Panc1 (cell line): ENCODE results near the gene TSEN15. TPM values are rescaled to one million over a fixed set of nuclear protein-coding genes. Genes with fewer than 3 reads are reported as not detected.

Experiments used
- ATAC-seq: fragments of 200-7000 bp; cut with Tn5 transposase; 2 replicates; pipeline ENCODE4 v1.9.1; 2020; ENCODE audit warnings: mild to moderate bottlenecking, moderate library complexity
- BruUV-seq: library from RNA; stranded (reverse); fragments of 400-500 nt; replicated peaks from 2 replicates; lab custom pipeline; 2021; lab: Mats Ljungman, UMichigan
- CTCF ChIA-PET: fragments of 300-600 bp; sonication (Branson Sonifier 250); formaldehyde crosslinking; loops from one replicate; lab custom pipeline; 2022; ENCODE audit warnings: antibody characterized with exemption; lab: Charles Lee
- POLR2A ChIA-PET: fragments of 300-600 bp; sonication (Branson Sonifier 250); formaldehyde crosslinking; loops from one replicate; lab custom pipeline; 2022; ENCODE audit warnings: antibody characterized with exemption; lab: Charles Lee
- DNase-seq: peaks from one replicate; pipeline ENCODE4 v3.0.0-alpha.2; 2010; ENCODE audit warnings: low read depth, low spot score
- H3K27ac ChIP-seq: 2 replicates; pipeline ENCODE4 v1.5.1; 2011; ENCODE audit warnings: mild to moderate bottlenecking, low read length, inconsistent platforms
- H3K27me3 ChIP-seq: fragments of 200-500 bp; sonication (Bioruptor generic); 2 replicates; pipeline ENCODE4 v1.6.0; 2014; ENCODE audit warnings: low read length, inconsistent platforms; ENCODE audit not compliant: control insufficient read depth, insufficient read depth
- H3K36me3 ChIP-seq: fragments of 200-500 bp; sonication (Bioruptor generic); 2 replicates; pipeline ENCODE4 v1.5.1; 2014; ENCODE audit warnings: inconsistent platforms, mild to moderate bottlenecking, low read length, moderate library complexity; ENCODE audit not compliant: control insufficient read depth, insufficient read depth
- H3K4me1 ChIP-seq: 2 replicates; pipeline ENCODE4 v1.5.1; 2011; ENCODE audit warnings: inconsistent platforms, mild to moderate bottlenecking, low read length, moderate library complexity; ENCODE audit not compliant: control insufficient read depth, insufficient read depth
- H3K4me3 ChIP-seq, 2 experiments: 2 replicates each; pipeline ENCODE4 v1.5.1; 2011 to 2012; ENCODE audit warnings: low read depth in 2 of 2, low read length in 2 of 2, mild to moderate bottlenecking in 2 of 2, inconsistent platforms in 1 of 2, moderate library complexity in 1 of 2
- H3K9me3 ChIP-seq: fragments of 200-500 bp; sonication (Bioruptor generic); 2 replicates; pipeline ENCODE4 v1.5.1; 2014; ENCODE audit warnings: low read depth, mild to moderate bottlenecking, inconsistent platforms, low read length, moderate library complexity; ENCODE audit not compliant: control insufficient read depth, insufficient read depth
- POLR2AphosphoS5 ChIP-seq: IDR thresholded peaks from 2 replicates; pipeline ENCODE4 v1.6.1; 2012; ENCODE audit warnings: mild to moderate bottlenecking, low read depth, low read length, moderate library complexity
- SIN3A ChIP-seq: IDR thresholded peaks from 2 replicates; pipeline ENCODE4 v1.6.1; 2012; ENCODE audit warnings: low read depth, mild to moderate bottlenecking, low read length, moderate library complexity, borderline replicate concordance; ENCODE audit not compliant: insufficient read depth
- TCF7L2 ChIP-seq: IDR thresholded peaks from 2 replicates; pipeline ENCODE4 v1.6.1; 2011; ENCODE audit warnings: mild to moderate bottlenecking, low read depth, low read length, inconsistent platforms
- in situ Hi-C: cut with HindIII; loops from 2 replicates; pipeline ENCODE4 v1.10.0; 2016; ENCODE audit warnings: low sequenced_read_pairs, low pct_unique_long_range_greater_than_20kb
- intact Hi-C: fragments of 100-400 bp; cut with micrococcal nuclease; formaldehyde crosslinking; loops from one replicate; pipeline ENCODE4 v1.10.0; 2022; ENCODE audit not compliant: unreplicated experiment
- total RNA-seq: library from RNA; stranded (reverse); gene quantifications from one replicate; pipeline ENCODE4 v1.2.1, GENCODE V29; 2021; ENCODE audit not compliant: unreplicated experiment
- TF ChIP-seq, protein P1 (sequence below): fragments of 450-650 bp; IDR thresholded peaks from 2 replicates; pipeline ENCODE4 v1.5.1; 2017; ENCODE audit warnings: mild to moderate bottlenecking
- TF ChIP-seq, protein P2 (sequence below), 2 experiments: IDR thresholded peaks; 2 replicates each; pipeline ENCODE4 v1.6.1; 2011 to 2012; ENCODE audit warnings: low read depth in 2 of 2, control low read depth in 1 of 2, low read length in 1 of 2, mild to moderate bottlenecking in 1 of 2, moderate library complexity in 1 of 2; ENCODE audit not compliant: insufficient read depth in 1 of 2

TSEN15 gene
- total RNA-seq, 1 experiment from 2014 or later: 31.4 TPM

DNA sequence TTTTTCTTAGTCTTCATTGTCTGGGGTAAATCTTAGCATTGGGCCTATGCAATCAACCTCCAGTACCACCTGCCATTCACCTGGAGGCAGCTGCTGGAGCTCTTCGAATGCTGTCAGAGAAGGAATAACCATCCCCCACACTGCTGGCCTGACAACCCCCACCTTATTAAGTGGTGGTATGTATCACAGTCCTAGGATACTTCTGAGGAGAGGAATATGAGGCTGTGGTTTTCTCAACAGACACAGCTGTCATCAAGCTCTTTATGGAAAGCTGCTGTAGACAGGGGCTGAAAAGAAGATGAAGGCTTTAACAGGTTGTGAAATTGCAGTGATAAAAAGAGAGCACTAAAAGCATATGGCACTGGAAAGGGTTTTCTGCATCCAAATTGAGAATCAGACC, 61.7 kb downstream of the TSEN15 start:
- Histone ChIP-seq H3K4me3 (no peak overlapping the region), H3K36me3 (no peaks in the 10 kb centered on the region), H3K9me3 (no peaks in the 10 kb centered on the region), H3K27me3 (no peaks in the 10 kb centered on the region), H3K4me1 (no peaks in the 10 kb centered on the region), H3K27ac (no peak overlapping the region)
- TF ChIP-seq, protein P1, sequence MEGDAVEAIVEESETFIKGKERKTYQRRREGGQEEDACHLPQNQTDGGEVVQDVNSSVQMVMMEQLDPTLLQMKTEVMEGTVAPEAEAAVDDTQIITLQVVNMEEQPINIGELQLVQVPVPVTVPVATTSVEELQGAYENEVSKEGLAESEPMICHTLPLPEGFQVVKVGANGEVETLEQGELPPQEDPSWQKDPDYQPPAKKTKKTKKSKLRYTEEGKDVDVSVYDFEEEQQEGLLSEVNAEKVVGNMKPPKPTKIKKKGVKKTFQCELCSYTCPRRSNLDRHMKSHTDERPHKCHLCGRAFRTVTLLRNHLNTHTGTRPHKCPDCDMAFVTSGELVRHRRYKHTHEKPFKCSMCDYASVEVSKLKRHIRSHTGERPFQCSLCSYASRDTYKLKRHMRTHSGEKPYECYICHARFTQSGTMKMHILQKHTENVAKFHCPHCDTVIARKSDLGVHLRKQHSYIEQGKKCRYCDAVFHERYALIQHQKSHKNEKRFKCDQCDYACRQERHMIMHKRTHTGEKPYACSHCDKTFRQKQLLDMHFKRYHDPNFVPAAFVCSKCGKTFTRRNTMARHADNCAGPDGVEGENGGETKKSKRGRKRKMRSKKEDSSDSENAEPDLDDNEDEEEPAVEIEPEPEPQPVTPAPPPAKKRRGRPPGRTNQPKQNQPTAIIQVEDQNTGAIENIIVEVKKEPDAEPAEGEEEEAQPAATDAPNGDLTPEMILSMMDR: no peak
- TF ChIP-seq, protein P2, sequence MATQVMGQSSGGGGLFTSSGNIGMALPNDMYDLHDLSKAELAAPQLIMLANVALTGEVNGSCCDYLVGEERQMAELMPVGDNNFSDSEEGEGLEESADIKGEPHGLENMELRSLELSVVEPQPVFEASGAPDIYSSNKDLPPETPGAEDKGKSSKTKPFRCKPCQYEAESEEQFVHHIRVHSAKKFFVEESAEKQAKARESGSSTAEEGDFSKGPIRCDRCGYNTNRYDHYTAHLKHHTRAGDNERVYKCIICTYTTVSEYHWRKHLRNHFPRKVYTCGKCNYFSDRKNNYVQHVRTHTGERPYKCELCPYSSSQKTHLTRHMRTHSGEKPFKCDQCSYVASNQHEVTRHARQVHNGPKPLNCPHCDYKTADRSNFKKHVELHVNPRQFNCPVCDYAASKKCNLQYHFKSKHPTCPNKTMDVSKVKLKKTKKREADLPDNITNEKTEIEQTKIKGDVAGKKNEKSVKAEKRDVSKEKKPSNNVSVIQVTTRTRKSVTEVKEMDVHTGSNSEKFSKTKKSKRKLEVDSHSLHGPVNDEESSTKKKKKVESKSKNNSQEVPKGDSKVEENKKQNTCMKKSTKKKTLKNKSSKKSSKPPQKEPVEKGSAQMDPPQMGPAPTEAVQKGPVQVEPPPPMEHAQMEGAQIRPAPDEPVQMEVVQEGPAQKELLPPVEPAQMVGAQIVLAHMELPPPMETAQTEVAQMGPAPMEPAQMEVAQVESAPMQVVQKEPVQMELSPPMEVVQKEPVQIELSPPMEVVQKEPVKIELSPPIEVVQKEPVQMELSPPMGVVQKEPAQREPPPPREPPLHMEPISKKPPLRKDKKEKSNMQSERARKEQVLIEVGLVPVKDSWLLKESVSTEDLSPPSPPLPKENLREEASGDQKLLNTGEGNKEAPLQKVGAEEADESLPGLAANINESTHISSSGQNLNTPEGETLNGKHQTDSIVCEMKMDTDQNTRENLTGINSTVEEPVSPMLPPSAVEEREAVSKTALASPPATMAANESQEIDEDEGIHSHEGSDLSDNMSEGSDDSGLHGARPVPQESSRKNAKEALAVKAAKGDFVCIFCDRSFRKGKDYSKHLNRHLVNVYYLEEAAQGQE (IDR thresholded peaks at IDR 0.05; ENCODE audit: insufficient read depth in 1 of 2, low read depth in 2 of 2, low read length in 1 of 2): no peak
- TF ChIP-seq SIN3A: no peak
- no peak for TF ChIP-seq TCF7L2
- no peak for TF ChIP-seq POLR2AphosphoS5
- ChIA-PET CTCF (no interaction called here), POLR2A (no interaction called here)
- BruUV-seq: no TSS peak
- in situ Hi-C loops (no loop called here), intact Hi-C loops (no loop called here)
- ATAC-seq (no peak), DNase-seq (no peak)

DNA sequence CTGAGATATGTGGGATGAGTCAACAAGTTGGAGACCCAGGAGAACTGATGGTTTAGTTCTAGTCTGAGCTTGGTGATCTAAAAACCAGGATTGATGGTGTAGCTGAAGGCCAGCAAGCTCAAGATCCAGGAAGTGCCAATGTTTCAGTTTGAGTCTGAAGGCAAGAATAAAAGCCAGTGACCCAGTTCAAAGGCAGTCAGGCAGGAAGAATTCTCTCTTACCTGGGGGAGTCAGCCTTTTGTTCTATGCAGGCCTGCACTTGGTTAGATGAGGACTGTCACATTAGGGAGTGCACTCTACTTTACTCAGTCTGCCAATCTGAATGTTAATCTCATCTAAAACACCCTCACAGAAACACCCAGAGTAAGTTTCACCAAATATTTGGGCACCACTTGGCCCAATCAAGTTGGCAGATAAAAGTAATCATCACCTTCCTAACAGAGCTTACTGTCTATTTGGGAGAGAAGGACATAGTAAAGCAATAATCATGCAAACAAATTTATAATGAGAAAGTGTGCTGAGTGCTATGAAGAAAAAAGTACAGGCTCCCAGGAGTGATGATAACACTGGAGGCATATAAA, 63.4 kb downstream of the TSEN15 start:
- CTCF ChIA-PET: no interaction called here
- no peaks in the 10 kb centered on the region for H3K36me3 ChIP-seq
- POLR2A ChIA-PET: no interaction called here
- intact Hi-C loops: no loop called here
- no peaks in the 10 kb centered on the region for H3K4me1 ChIP-seq
- in situ Hi-C loops: no loop called here
- no TSS peak for BruUV-seq
- DNase-seq (no peak), ATAC-seq (no peak)
- no peak overlapping the region for H3K27ac ChIP-seq
- H3K4me3 ChIP-seq: no peak overlapping the region
- H3K9me3 ChIP-seq: no peaks in the 10 kb centered on the region
- TF ChIP-seq, protein P2 (IDR thresholded peaks at IDR 0.05; ENCODE audit: insufficient read depth in 1 of 2, low read depth in 2 of 2, low read length in 1 of 2): no peak
- TF ChIP-seq SIN3A (no peak), TCF7L2 (no peak), POLR2AphosphoS5 (no peak)
- TF ChIP-seq, protein P1: no peak
- H3K27me3 ChIP-seq: no peaks in the 10 kb centered on the region
